ENCODE data around the gene NEDD8.

DNA sequence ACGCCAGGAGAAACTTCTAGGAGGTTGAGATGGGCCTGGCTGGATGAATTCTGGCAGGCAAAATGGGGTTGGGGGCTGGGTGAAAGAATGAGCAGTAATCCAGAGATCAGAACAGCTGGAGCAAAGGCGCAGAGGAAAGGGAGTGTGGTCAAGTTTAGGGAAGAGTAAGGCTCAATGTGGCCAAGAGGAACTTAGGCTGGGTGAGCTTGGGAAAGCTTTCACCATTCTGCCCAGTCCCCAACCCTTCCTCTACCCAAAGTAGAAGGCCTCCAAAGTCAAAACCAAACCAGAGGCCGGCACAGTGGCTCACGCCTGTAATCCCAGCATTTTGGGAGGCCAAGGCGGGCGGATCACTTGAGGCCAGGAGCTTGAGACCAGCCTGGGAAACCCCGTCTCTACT lies 49.5 kb upstream of the NEDD8 start:
- TF ChIP-seq, protein P1, sequence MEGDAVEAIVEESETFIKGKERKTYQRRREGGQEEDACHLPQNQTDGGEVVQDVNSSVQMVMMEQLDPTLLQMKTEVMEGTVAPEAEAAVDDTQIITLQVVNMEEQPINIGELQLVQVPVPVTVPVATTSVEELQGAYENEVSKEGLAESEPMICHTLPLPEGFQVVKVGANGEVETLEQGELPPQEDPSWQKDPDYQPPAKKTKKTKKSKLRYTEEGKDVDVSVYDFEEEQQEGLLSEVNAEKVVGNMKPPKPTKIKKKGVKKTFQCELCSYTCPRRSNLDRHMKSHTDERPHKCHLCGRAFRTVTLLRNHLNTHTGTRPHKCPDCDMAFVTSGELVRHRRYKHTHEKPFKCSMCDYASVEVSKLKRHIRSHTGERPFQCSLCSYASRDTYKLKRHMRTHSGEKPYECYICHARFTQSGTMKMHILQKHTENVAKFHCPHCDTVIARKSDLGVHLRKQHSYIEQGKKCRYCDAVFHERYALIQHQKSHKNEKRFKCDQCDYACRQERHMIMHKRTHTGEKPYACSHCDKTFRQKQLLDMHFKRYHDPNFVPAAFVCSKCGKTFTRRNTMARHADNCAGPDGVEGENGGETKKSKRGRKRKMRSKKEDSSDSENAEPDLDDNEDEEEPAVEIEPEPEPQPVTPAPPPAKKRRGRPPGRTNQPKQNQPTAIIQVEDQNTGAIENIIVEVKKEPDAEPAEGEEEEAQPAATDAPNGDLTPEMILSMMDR (IDR thresholded peaks at IDR 0.05), result no peak
- no peak for TF ChIP-seq POLR2A (IDR thresholded peaks at IDR 0.05)

Measured in right lobe of liver (tissue), 4 donors.